HEK293 (cell line): ENCODE results near the gene SET.
A peak's percentile ranks its signal among the peaks of the same experiment; 100 is the strongest.
"Not testable (repeated sequence)": the region's sequence is repeated elsewhere in the genome, so short reads cannot be mapped to it uniquely, and the experiment has no call there.

Experiments
- CTCF ChIA-PET: fragments of 350-600 bp; formaldehyde crosslinking; extraction: SDS; loops from one replicate; lab custom pipeline; 2021; ENCODE audit warnings: antibody characterized with exemption; lab: Yijun Ruan, JAX
- POLR2A ChIA-PET: fragments of 300-600 bp; formaldehyde crosslinking; extraction: SDS; loops from one replicate; lab custom pipeline; 2020; ENCODE audit warnings: antibody characterized with exemption, inconsistent platforms; lab: Yijun Ruan, JAX
- H3K27ac ChIP-seq: fragments of 200-500 bp; sonication (Bioruptor generic); 2 replicates; pipeline ENCODE4 v1.5.1; 2014; ENCODE audit warnings: low read depth, low read length, control low read depth, inconsistent platforms; ENCODE audit errors: extremely low read depth
- H3K36me3 ChIP-seq, 2 experiments: fragments of 200-500 bp in 1 of 2; sonication (Bioruptor generic) in 1 of 2; 1 replicate in 1 of 2; 2 replicates in 1 of 2; pipeline ENCODE4 v1.5.1; 2014 to 2017; ENCODE audit warnings: inconsistent platforms in 2 of 2, low read length in 2 of 2; ENCODE audit not compliant: control insufficient read depth in 2 of 2, insufficient read depth in 1 of 2
- H3K4me1 ChIP-seq: fragments of 200-500 bp; sonication (Bioruptor generic); 2 replicates; pipeline ENCODE4 v1.5.1; 2014; ENCODE audit warnings: mild to moderate bottlenecking, low read length, inconsistent platforms; ENCODE audit not compliant: control insufficient read depth, insufficient read depth
- H3K4me3 ChIP-seq: 2 replicates; pipeline ENCODE4 v1.5.1; 2011; ENCODE audit warnings: low read depth, mild to moderate bottlenecking, control low read depth, low read length, moderate library complexity
- H3K9me3 ChIP-seq: fragments of 200-500 bp; sonication (Bioruptor generic); 2 replicates; pipeline ENCODE4 v1.5.1; 2014; ENCODE audit warnings: low read depth, low read length, inconsistent platforms; ENCODE audit not compliant: control insufficient read depth, insufficient read depth
- HOXD13 ChIP-seq: sonication (generic); formaldehyde crosslinking; IDR thresholded peaks from 2 replicates; pipeline ENCODE4 v1.8.0; 2022; ENCODE audit warnings: missing genetic modification reagents, borderline replicate concordance
- KLF10 ChIP-seq: fragments of 450-650 bp; IDR thresholded peaks from 2 replicates; pipeline ENCODE4 v1.5.1; 2018; ENCODE audit warnings: missing biosample characterization, mild to moderate bottlenecking, missing genetic modification characterization
- PATZ1 ChIP-seq: fragments of 450-650 bp; formaldehyde crosslinking; IDR thresholded peaks from 2 replicates; pipeline ENCODE4 v1.5.1; 2016; ENCODE audit warnings: missing biosample characterization, missing genetic modification characterization
- PRDM10 ChIP-seq: fragments of 450-650 bp; formaldehyde crosslinking; IDR thresholded peaks from 2 replicates; pipeline ENCODE4 v1.5.1; 2016; ENCODE audit warnings: missing biosample characterization, missing genetic modification characterization
- SCRT2 ChIP-seq: fragments of 450-650 bp; formaldehyde crosslinking; IDR thresholded peaks from 2 replicates; pipeline ENCODE4 v1.5.1; 2016; ENCODE audit warnings: missing biosample characterization, missing genetic modification characterization
- ZBTB1 ChIP-seq: fragments of 450-650 bp; formaldehyde crosslinking; IDR thresholded peaks from 2 replicates; pipeline ENCODE4 v1.5.1; 2016; ENCODE audit warnings: missing biosample characterization, missing genetic modification characterization
- ZBTB11 ChIP-seq: fragments of 450-650 bp; formaldehyde crosslinking; conservative IDR thresholded peaks from 2 replicates; pipeline ENCODE4 v1.5.1; 2016; ENCODE audit warnings: low read depth, missing biosample characterization, missing genetic modification characterization
- ZFP69B ChIP-seq: fragments of 450-650 bp; formaldehyde crosslinking; IDR thresholded peaks from 2 replicates; pipeline ENCODE4 v1.5.1; 2016; ENCODE audit warnings: missing biosample characterization, missing genetic modification characterization
- ZNF114 ChIP-seq: fragments of 450-650 bp; formaldehyde crosslinking; IDR thresholded peaks from 2 replicates; pipeline ENCODE4 v1.5.0; 2017; ENCODE audit warnings: missing biosample characterization, missing genetic modification characterization
- ZNF121 ChIP-seq: fragments of 450-650 bp; formaldehyde crosslinking; IDR thresholded peaks from 2 replicates; pipeline ENCODE4 v1.5.1; 2016; ENCODE audit warnings: missing biosample characterization, missing genetic modification characterization
- ZNF223 ChIP-seq: fragments of 450-650 bp; formaldehyde crosslinking; IDR thresholded peaks from 2 replicates; pipeline ENCODE4 v1.5.1; 2016; ENCODE audit warnings: missing biosample characterization, missing genetic modification characterization
- ZNF394 ChIP-seq: fragments of 450-650 bp; formaldehyde crosslinking; IDR thresholded peaks from 2 replicates; pipeline ENCODE4 v1.5.1; 2016; ENCODE audit warnings: missing biosample characterization, missing genetic modification characterization, mild to moderate bottlenecking, moderate library complexity, borderline replicate concordance
- ZNF423 ChIP-seq: fragments of 450-650 bp; formaldehyde crosslinking; IDR thresholded peaks from 2 replicates; pipeline ENCODE4 v1.5.1; 2016; ENCODE audit warnings: missing biosample characterization, missing genetic modification characterization
- ZNF645 ChIP-seq: fragments of 450-650 bp; formaldehyde crosslinking; IDR thresholded peaks from 2 replicates; pipeline ENCODE4; 2016; ENCODE audit warnings: missing biosample characterization, missing genetic modification characterization
- ZNF654 ChIP-seq: fragments of 450-650 bp; formaldehyde crosslinking; IDR thresholded peaks from 2 replicates; pipeline ENCODE4 v1.5.1; 2016; ENCODE audit warnings: low read depth, missing biosample characterization, missing genetic modification characterization
- ZNF692 ChIP-seq: fragments of 450-650 bp; formaldehyde crosslinking; IDR thresholded peaks from 2 replicates; pipeline ENCODE4 v1.5.1; 2016; ENCODE audit warnings: missing biosample characterization, missing genetic modification characterization
- ZNF707 ChIP-seq: fragments of 450-650 bp; formaldehyde crosslinking; IDR thresholded peaks from 2 replicates; pipeline ENCODE4 v1.5.1; 2016; ENCODE audit warnings: missing biosample characterization, missing genetic modification characterization
- ZSCAN23 ChIP-seq: fragments of 450-650 bp; formaldehyde crosslinking; IDR thresholded peaks from 2 replicates; pipeline ENCODE4 v1.5.1; 2016; ENCODE audit warnings: missing biosample characterization, missing genetic modification characterization
- TF ChIP-seq, protein P1 (sequence below): fragments of 450-650 bp; formaldehyde crosslinking; IDR thresholded peaks from 2 replicates; pipeline ENCODE4 v1.5.1; 2016; ENCODE audit warnings: missing biosample characterization, missing genetic modification characterization
- TF ChIP-seq, protein P2 (sequence below): fragments of 450-650 bp; formaldehyde crosslinking; IDR thresholded peaks from 2 replicates; pipeline ENCODE4 v1.5.1; 2016; ENCODE audit warnings: missing biosample characterization, missing genetic modification characterization

SET gene

DNA sequence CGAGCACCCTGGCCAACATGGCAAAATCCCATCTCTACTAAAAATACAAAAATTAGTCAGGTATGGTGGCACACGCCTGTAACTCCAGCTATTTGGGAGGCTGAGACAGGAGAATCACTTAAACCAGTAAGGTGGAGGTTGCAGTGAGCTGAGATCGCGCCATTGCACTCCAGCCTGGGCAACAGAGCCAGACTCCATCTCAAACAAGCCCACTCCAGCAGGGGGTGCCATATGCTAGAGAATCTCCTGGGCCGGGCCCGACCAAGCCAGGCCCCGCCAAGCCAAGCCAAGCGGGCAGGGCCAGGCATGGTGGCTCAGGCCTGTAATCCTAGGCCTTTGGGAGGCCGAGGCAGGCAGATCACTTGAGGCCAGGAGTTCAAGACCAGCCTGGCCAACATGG lies 40.8 kb upstream of the SET start:
- peaks cover 0 to 20% of the 10 kb centered on the region in 2 experiments; a peak in 2 of 3 replicates for H3K36me3 ChIP-seq
- TF ChIP-seq PRDM10 (tag by site-specific recombination) (peak; percentile 13; the same call in 1 of the 2 replicates), ZNF121 (tag by site-specific recombination) (peak; percentile 93), ZNF692 (tag by site-specific recombination) (peak; percentile 58; the same call in 1 of the 2 replicates), ZNF654 (tag by site-specific recombination) (peak; percentile 48), ZFP69B (tag by site-specific recombination) (peak; percentile 54; the same call in 1 of the 2 replicates)
- TF ChIP-seq, protein P1, sequence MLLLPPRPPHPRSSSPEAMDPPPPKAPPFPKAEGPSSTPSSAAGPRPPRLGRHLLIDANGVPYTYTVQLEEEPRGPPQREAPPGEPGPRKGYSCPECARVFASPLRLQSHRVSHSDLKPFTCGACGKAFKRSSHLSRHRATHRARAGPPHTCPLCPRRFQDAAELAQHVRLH (tag by site-specific recombination), result 0 out of 2 replicates have a peak, but pooled peaks have one; percentile 22
- POLR2A ChIA-PET, result interaction anchor here (1.3 kb wide), 1 partner anchor 36 kb away, joined by 4 read pairs; no protein-coding TSS in a partner anchor
- CTCF ChIA-PET, result interaction anchor here (0.6 to 4.0 kb wide), 3 partner anchors 12 to 93 kb away, joined by 3 to 21 read pairs (median 4); no protein-coding TSS in a partner anchor
- not testable (repeated sequence) for H3K9me3 ChIP-seq, H3K27ac ChIP-seq, H3K4me1 ChIP-seq, H3K4me3 ChIP-seq

- Histone ChIP-seq H3K4me3 (no peak overlapping the region), H3K36me3 (peaks cover 0 to 23% of the 10 kb centered on the region in 2 experiments; a peak in 2 of 3 replicates), H3K9me3 (no peaks in the 10 kb centered on the region), H3K27ac (no peak overlapping the region), H3K4me1 (no peaks in the 10 kb centered on the region)
- POLR2A ChIA-PET, result interaction anchor here (0.7 to 1.2 kb wide), 3 partner anchors 32 to 71 kb away, joined by 3 to 5 read pairs (median 3); no protein-coding TSS in a partner anchor
- no peak for TF ChIP-seq ZNF654 (tag by site-specific recombination)
- TF ChIP-seq KLF10 (tag by site-specific recombination), result no peak
- no peak for TF ChIP-seq HOXD13 (CRISPR knock-in tag)
- TF ChIP-seq, protein P2, sequence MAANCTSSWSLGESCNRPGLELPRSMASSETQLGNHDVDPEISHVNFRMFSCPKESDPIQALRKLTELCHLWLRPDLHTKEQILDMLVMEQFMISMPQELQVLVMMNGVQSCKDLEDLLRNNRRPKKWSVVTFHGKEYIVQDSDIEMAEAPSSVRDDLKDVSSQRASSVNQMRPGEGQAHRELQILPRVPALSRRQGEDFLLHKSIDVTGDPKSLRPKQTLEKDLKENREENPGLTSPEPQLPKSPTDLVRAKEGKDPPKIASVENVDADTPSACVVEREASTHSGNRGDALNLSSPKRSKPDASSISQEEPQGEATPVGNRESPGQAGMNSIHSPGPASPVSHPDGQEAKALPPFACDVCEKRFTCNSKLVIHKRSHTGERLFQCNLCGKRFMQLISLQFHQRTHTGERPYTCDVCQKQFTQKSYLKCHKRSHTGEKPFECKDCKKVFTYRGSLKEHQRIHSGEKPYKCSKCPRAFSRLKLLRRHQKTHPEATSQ (tag by site-specific recombination), result no peak
- TF ChIP-seq ZSCAN23, result no peak
- TF ChIP-seq ZNF423 (tag by site-specific recombination), result no peak
- TF ChIP-seq PATZ1 (tag by site-specific recombination), result no peak
- no peak for TF ChIP-seq ZNF645
- no peak for TF ChIP-seq ZNF223 (tag by site-specific recombination)
- TF ChIP-seq SCRT2, result no peak
- TF ChIP-seq ZNF114 (tag by site-specific recombination), result no peak
- TF ChIP-seq ZBTB11, result no peak
- no peak for TF ChIP-seq ZNF394 (tag by site-specific recombination)
- no peak for TF ChIP-seq ZNF121 (tag by site-specific recombination)
- TF ChIP-seq ZNF707, result no peak
- TF ChIP-seq ZBTB1, result no peak
- CTCF ChIA-PET, result no interaction called here
Measured at GRCh38 chr9:128651798-128652197, 37.2 kb upstream of the SET start.
